Left lung (tissue), 10 donors: ENCODE data around the gene RBPJ. TPM values are rescaled to one million over a fixed set of nuclear protein-coding genes. Genes with fewer than 3 reads are reported as not detected.

Experiments
- ATAC-seq: fragments of 200-7000 bp; cut with Tn5 transposase; one replicate; pipeline ENCODE4 v1.9.1; 2020; ENCODE audit warnings: moderate library complexity
- DNase-seq, 4 donors: peaks; one replicate each; pipeline ENCODE4 v3.0.0-alpha.2; 2013 to 2020
- H3K27ac ChIP-seq, 2 donors: fragments of 200-600 bp; sonication (generic) in 1 of 2; one replicate each; pipeline versions ENCODE4 v1.5.0 to v1.8.0; 2020 to 2021
- H3K27me3 ChIP-seq, 2 donors: fragments of 200-600 bp; sonication (generic) in 1 of 2; one replicate each; pipeline versions ENCODE4 v1.5.0 to v1.8.0; 2020 to 2021
- H3K36me3 ChIP-seq, 2 donors: fragments of 200-600 bp; sonication (generic) in 1 of 2; one replicate each; pipeline versions ENCODE4 v1.5.0 to v1.8.0; 2020 to 2021
- H3K4me1 ChIP-seq, 2 donors: fragments of 200-600 bp; one replicate each; pipeline ENCODE4 v1.8.0; 2021
- H3K4me3 ChIP-seq, 2 donors: fragments of 200-600 bp; sonication (generic) in 1 of 2; one replicate each; pipeline versions ENCODE4 v1.5.0 to v1.8.0; 2020 to 2021; ENCODE audit warnings: mild to moderate bottlenecking in 1 of 2
- H3K9me3 ChIP-seq, 2 donors: fragments of 200-600 bp; sonication (generic) in 1 of 2; one replicate each; pipeline versions ENCODE4 v1.5.0 to v1.8.0; 2020 to 2021
- CTCF ChIP-seq, 2 donors: fragments of 200-600 bp; sonication (generic) in 1 of 2; IDR thresholded peaks; one replicate each; pipeline versions ENCODE4 v1.5.0 to v1.8.0; 2021; ENCODE audit warnings: antibody characterized with exemption in 2 of 2
- intact Hi-C, 2 donors: fragments of 100-400 bp; cut with DNase I; formaldehyde crosslinking; loops; one replicate each; pipeline versions ENCODE4 v1.11.2 to v1.14.2; 2022
- polyA plus RNA-seq, 6 donors: library from polyadenylated mRNA; unstranded; fragments of 120-200 nt; gene quantifications; one replicate each; pipeline ENCODE4 v1.2.1, GENCODE V29; 2013; ENCODE audit not compliant: insufficient read length in 6 of 6
- total RNA-seq, 2 donors: library from RNA; stranded (reverse); fragmentation: NEBNext Ultra II Directional; extraction: Animal tissue kit (Norgen Biotek cat#: 25700); gene quantifications; one replicate each; pipeline ENCODE4 v1.2.1, GENCODE V29; 2021
- donor health status: DM: no; HTN: yes; CAD: no.
- donor health status: DM: no; HTN: no; CAD: no.

The RBPJ gene
- total and polyA plus RNA-seq, 8 donors, result 88.6 to 127 (median 105) TPM

- intact Hi-C loops, result loop anchor here in 1 of 2 donors (5.0 kb wide), 1 partner anchor 85 kb away; no protein-coding TSS in a partner anchor
- Histone ChIP-seq H3K27ac (no peak overlapping the region), H3K9me3 (no peaks in the 10 kb centered on the region), H3K4me3 (no peak overlapping the region), H3K36me3 (peaks cover 0 to 23% of the 10 kb centered on the region in 2 donors), H3K27me3 (no peaks in the 10 kb centered on the region), H3K4me1 (peaks cover 0 to 9% of the 10 kb centered on the region in 2 donors)
- DNase-seq (peak in 2 of 4 donors; percentile 54 to 70), ATAC-seq (peak; percentile 70)
- no peak for TF ChIP-seq CTCF (IDR thresholded peaks at IDR 0.05)
Observed at GRCh38 chr4:26412381-26413372, 91.9 kb downstream of the RBPJ start.

- H3K27me3 ChIP-seq, result no peaks in the 10 kb centered on the region
- peaks cover 0 to 24% of the 10 kb centered on the region in 2 donors for H3K36me3 ChIP-seq
- H3K9me3 ChIP-seq, result no peaks in the 10 kb centered on the region
- no peak overlapping the region for H3K4me3 ChIP-seq
- no peak overlapping the region for H3K27ac ChIP-seq
- no peak for ATAC-seq
- DNase-seq, result no peak
- peaks cover 0 to 9% of the 10 kb centered on the region in 2 donors for H3K4me1 ChIP-seq
- TF ChIP-seq CTCF (IDR thresholded peaks at IDR 0.05), result no peak
- intact Hi-C loops, result loop anchor here in 1 of 2 donors (5.0 kb wide), 1 partner anchor 86 kb away; no protein-coding TSS in a partner anchor
Observed at GRCh38 chr4:26413582-26413981, 92.8 kb downstream of the RBPJ start.

- Histone ChIP-seq H3K27ac (no peak overlapping the region), H3K27me3 (no peaks in the 10 kb centered on the region), H3K4me3 (no peak overlapping the region), H3K4me1 (no peaks in the 10 kb centered on the region), H3K36me3 (peaks cover 0 to 40% of the 10 kb centered on the region in 2 donors), H3K9me3 (no peaks in the 10 kb centered on the region)
- intact Hi-C loops, result no loop called here
- ATAC-seq (no peak), DNase-seq (no peak)
- no peak for TF ChIP-seq CTCF (IDR thresholded peaks at IDR 0.05)
Observed at GRCh38 chr4:26418107-26418506, 97.3 kb downstream of the RBPJ start.

GRCh38 chr4:26418850-26419249, 98.0 kb downstream of the RBPJ start:
- no peak for DNase-seq
- H3K27me3 ChIP-seq, result no peaks in the 10 kb centered on the region
- no peak overlapping the region for H3K4me3 ChIP-seq
- intact Hi-C loops, result no loop called here
- TF ChIP-seq CTCF (IDR thresholded peaks at IDR 0.05), result no peak
- H3K27ac ChIP-seq, result no peak overlapping the region
- H3K4me1 ChIP-seq, result no peaks in the 10 kb centered on the region
- ATAC-seq, result no peak
- no peaks in the 10 kb centered on the region for H3K9me3 ChIP-seq
- peaks cover 0 to 40% of the 10 kb centered on the region in 2 donors for H3K36me3 ChIP-seq

GRCh38 chr4:26420438-26420837, 99.6 kb downstream of the RBPJ start:
- no peak for DNase-seq
- Histone ChIP-seq H3K27me3 (no peaks in the 10 kb centered on the region), H3K27ac (no peak overlapping the region), H3K9me3 (no peaks in the 10 kb centered on the region), H3K36me3 (peaks cover 0 to 51% of the 10 kb centered on the region in 2 donors), H3K4me1 (no peaks in the 10 kb centered on the region), H3K4me3 (no peak overlapping the region)
- ATAC-seq, result no peak
- TF ChIP-seq CTCF (IDR thresholded peaks at IDR 0.05), result no peak
- intact Hi-C loops, result no loop called here
